Measurements from ENCODE around the gene PGAM4. TPM values are rescaled to one million over a fixed set of nuclear protein-coding genes. Genes with fewer than 3 reads are reported as not detected.

The PGAM4 gene
- under 1 TPM in 1 of 2 experiments, not detected in 1; 0.41 TPM for total RNA-seq

GRCh38 chrX:77969538-77969937, at the start of gene PGAM4:
Gene PGAM4 (minus strand): TSS chrX:77969638. CDS start chrX:77969638, 0 bp downstream.

Other genes starting within 250 kb of the PGAM4 start
- gene ATRX, start 183.4 kb downstream of the PGAM4 start, total RNA-seq: 10 to 100 TPM; 78.0 to 79.7 TPM
- 10 to 100 TPM; 46.0 to 50.4 TPM for gene MAGT1, start 74.2 kb downstream of the PGAM4 start, total RNA-seq
- 100 to 1,000 TPM; 216 to 238 TPM for gene COX7B, start 70.2 kb downstream of the PGAM4 start, total RNA-seq
- gene ATP7A, start 58.9 kb downstream of the PGAM4 start, total RNA-seq: 10 to 100 TPM; 11.5 to 12.2 TPM
- 1,000 to 10,000 TPM in 1 of 2 experiments, 100 to 1,000 TPM in 1; 993 to 1,044 TPM for gene PGK1, start 134.6 kb upstream of the PGAM4 start, total RNA-seq
- gene TAF9B, start 170.0 kb upstream of the PGAM4 start, total RNA-seq: 10 to 100 TPM; 18.0 to 19.8 TPM

All from activated naive CD4-positive, alpha-beta T cell treated with anti-CD3 and anti-CD28 coated beads, Interleukin-2, amount 10 ng/mL, durations not matched to agents 5 hours and 36 hours (primary cell).